GM21723 (cell line): Measurements from ENCODE around the gene TAS1R3.
A peak's percentile ranks its signal among the peaks of the same experiment; 100 is the strongest.

Experiments
- ATAC-seq: cut with Tn5 transposase; IDR thresholded peaks from one replicate; pipeline ENCODE4 v1.9.1; 2021; ENCODE audit warnings: mild to moderate bottlenecking, moderate library complexity; ENCODE audit not compliant: unreplicated experiment

The TAS1R3 gene

GRCh38 chr1:1320666-1321448 is 10.2 kb upstream of the TAS1R3 start:
- ATAC-seq = no peak

DNA sequence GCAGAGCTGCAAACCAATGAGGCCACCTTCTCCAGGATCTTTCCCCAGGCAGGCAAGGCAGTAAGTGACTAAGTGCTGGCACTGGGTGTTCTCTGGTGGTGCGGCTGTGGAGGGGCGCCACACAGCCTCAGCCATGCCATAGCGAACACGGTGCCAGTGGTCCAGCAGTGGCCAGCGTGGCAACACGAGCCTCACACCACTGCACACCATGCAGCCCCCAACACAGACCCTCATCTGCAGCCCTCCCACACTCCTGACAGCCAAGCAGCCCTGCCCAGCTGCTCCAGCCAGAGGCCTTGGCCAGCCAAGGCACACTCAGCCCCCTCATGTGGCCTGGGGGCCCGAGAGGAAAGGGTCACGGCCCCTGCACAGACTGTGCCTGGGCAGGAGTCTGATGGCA is 9.6 kb upstream of the TAS1R3 start:
- ATAC-seq = no peak

DNA sequence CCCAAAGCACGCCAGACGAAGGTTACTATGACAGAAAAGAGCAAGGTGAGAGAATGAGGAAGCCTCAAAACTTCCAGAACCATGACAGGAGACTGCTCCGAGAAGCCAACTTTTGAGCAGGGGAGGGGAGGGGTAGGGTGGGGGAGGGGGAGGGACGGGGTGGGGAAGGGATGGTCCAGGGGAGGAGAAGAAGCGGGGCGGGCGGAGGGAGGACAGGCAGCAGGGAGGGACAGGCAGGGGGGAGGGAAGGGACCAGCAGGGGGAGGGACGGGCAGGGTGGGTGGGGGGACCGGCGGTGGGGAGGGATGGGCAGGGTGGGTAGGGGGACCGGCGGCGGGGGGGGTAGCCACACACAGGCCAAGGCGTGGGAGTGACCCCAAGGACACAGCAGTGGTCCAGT is 8.7 kb upstream of the TAS1R3 start:
- ATAC-seq = no peak

DNA sequence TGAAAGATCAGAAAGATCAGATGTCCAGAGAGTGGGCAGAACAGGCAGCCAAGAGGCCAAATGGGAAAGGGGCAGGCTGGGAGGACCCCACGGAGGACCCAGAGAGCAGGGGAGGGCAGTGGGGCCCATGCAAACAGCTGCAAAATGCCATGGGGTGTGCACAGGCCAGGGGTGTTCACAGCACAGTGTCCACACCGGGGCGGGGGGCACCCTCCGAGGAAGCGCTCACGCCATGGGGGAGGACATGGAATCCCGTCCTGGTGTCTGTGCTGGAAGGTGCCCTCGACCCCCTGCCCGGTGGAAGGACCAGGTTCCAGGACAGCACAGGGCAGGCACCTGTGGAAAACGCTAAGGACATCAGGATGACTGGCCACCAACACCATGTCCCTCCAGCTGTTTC is 8.1 kb upstream of the TAS1R3 start:
- ATAC-seq = no peak

DNA sequence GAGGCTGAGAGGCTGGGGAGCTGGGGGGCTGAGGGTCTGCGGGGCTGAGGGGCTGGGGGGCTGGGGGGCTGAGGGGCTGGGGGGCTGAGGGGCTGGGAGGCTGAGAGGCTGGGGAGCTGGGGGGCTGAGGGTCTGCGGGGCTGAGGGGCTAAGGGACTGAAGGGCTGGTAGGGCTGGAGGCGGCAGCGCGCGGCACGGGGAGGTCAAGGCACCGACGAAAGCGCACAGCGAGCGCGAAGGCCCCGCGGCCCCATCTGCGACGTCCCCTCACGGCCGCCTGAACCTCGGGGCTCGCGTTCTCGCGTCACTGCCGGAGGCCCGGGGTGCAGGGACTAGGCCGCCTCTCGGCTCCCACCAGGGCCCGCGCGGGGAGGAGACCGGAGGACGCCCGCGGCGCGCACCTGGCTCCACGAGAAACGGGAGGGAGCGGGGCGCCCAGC is 7.0 kb upstream of the TAS1R3 start:
- peak; percentile 28 for ATAC-seq

- peak; percentile 70 for ATAC-seq
Measured at GRCh38 chr1:1324524-1325287, 6.4 kb upstream of the TAS1R3 start, which contains the start of the genes CPTP and INTS11. CPTP (plus strand) TSS chr1:1324802; CDS start chr1:1326911, 2,109 bp downstream. INTS11 (minus strand) TSS chr1:1324660; CDS start chr1:1324608, 52 bp downstream.

GRCh38 chr1:1325288-1326074 is 5.6 kb upstream of the TAS1R3 start:
- no peak for ATAC-seq

DNA sequence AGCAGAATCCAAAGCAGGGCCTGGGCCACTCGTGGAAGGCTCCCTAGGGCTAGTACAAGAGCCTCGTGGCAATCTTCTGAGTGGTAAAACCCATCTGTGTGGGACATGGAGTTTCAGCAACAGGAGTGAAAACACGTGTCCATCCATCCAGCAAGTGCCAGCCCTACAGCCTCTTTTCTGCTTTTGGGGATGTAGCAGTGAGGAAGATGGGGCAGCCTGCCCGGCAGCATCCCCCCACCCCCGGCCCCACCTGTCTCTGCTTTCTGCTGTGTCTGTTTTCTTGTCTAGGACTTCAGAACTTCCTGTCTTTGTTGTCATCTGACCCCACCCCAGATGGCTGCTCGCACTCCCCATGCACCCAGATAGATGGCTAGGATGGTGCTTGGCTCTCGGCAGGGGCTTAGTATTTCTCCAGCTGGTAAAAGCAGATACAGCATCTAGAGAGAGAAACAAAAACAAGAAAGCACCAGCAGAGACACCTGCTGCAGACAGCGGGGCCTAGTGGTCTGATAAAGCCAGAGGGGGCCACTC is 4.9 kb upstream of the TAS1R3 start:
- ATAC-seq = no peak

DNA sequence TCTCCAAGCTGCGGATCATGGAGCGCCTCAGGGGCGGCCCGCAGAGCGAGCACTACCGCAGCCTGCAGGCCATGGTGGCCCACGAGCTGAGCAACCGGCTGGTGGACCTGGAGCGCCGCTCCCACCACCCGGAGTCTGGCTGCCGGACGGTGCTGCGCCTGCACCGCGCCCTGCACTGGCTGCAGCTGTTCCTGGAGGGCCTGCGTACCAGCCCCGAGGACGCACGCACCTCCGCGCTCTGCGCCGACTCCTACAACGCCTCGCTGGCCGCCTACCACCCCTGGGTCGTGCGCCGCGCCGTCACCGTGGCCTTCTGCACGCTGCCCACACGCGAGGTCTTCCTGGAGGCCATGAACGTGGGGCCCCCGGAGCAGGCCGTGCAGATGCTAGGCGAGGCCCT is 3.8 kb upstream of the TAS1R3 start:
- no peak for ATAC-seq

DNA sequence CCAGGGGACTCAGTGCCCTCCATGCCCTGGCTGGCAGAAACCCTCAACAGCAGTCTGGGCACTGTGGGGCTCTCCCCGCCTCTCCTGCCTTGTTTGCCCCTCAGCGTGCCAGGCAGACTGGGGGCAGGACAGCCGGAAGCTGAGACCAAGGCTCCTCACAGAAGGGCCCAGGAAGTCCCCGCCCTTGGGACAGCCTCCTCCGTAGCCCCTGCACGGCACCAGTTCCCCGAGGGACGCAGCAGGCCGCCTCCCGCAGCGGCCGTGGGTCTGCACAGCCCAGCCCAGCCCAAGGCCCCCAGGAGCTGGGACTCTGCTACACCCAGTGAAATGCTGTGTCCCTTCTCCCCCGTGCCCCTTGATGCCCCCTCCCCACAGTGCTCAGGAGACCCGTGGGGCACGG is 2.8 kb upstream of the TAS1R3 start:
- ATAC-seq = no peak

DNA sequence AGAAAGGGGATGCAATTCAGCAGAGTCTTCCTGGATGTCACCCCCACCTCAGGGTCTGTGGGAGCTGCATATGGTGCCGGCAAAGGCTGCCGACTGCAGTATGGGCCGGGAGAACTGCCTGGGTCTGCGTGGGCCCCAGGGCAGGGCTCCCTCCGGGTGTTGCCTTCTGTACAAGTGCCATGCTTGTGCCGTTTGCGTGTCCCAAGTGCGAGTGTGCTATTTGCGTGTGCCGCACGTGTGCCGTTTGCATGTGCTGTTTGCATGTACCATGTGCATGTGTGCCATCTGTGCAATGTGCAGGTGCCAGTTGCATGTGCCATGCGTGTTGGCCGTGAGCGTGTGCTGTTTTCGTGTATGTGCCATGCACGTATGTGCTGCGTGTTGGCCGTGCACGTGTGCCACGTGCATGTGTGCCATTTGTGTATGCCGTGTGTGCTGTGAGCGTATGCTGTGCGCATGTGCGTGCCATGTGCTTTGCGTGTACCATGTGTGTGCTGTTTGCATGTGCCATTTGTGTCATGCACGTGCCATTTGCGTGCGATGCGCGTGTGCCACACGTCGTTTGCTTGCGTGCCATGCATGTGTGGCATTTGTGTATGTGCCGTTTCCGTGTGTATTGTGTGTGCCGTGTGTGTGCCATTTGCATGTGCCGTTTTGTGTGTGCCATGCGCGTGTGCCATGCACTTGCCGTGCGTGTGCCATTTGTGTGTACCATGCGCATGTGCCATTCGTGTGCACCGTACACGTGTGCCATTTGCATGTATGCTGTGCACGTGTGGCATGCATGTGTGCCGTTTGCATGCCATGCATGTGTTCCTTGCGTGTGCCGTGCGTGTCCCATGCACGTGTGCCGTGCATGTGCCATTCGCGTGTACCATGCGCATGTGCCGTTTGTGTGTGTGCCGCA is 1.5 kb upstream of the TAS1R3 start:
- no peak for ATAC-seq

DNA sequence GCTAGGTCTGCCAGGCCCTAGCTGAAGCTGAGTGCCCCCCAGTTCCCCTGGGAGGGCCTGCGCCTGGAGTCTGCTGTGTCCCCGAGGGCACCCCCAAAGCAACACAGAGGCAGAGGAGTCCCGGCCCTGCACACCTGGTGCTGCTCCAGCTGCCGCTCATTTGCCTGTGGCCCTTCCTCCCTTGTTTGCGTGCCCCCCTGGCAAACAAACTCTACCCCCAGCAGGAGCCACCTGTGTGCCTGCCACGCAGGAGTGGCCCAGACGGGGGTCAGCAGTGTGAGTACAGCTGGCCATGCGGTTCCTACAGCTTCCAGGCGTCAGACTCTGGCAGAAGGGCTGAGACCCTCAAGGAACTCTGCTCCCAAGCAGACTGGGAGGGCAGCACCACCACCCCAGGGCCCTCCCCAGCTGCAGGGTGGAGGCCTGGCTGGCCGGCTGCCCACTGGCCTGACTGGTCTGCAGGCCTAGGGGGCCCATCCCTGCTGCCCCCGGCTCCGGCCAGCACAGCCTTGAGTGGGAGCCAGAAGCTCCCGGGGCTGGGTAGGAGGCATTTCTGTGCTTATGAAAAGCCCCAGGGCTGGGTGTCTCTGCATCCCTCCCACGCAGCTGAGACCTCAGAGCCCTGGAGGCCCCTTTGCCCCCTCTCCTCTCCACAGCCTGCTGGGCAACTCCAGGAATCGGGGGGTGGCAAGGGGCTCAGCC is 563 bp upstream of the TAS1R3 start:
- ATAC-seq = no peak

GRCh38 chr1:1332031-1332755 is 1.1 kb downstream of the TAS1R3 start:
- ATAC-seq = no peak

GRCh38 chr1:1332774-1333480 is 1.8 kb downstream of the TAS1R3 start:
- ATAC-seq = no peak

DNA sequence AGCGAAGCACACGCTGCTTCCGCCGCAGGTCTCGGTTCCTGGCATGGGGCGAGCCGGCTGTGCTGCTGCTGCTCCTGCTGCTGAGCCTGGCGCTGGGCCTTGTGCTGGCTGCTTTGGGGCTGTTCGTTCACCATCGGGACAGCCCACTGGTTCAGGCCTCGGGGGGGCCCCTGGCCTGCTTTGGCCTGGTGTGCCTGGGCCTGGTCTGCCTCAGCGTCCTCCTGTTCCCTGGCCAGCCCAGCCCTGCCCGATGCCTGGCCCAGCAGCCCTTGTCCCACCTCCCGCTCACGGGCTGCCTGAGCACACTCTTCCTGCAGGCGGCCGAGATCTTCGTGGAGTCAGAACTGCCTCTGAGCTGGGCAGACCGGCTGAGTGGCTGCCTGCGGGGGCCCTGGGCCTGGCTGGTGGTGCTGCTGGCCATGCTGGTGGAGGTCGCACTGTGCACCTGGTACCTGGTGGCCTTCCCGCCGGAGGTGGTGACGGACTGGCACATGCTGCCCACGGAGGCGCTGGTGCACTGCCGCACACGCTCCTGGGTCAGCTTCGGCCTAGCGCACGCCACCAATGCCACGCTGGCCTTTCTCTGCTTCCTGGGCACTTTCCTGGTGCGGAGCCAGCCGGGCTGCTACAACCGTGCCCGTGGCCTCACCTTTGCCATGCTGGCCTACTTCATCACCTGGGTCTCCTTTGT is 2.6 kb downstream of the TAS1R3 start:
- no peak for ATAC-seq

DNA sequence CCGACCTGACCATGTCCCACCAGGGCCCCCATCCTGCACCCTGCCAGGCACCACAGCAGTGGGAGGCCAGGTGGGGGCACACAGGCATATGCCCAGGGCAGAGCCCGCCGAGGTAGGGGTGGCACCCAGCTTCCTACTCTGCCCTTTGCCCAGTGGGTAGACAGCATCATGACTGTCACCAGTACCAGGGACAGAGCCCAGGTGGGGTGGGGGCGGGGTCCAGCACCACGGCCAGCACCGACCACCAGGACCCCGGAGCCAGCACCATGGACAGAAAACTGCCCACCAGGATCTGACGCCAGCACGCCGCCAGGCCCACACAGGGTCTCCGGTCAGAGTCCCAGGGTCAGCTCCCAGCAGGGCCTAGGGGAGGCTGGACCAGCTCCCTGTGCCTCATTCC is 3.8 kb downstream of the TAS1R3 start:
- no peak for ATAC-seq

DNA sequence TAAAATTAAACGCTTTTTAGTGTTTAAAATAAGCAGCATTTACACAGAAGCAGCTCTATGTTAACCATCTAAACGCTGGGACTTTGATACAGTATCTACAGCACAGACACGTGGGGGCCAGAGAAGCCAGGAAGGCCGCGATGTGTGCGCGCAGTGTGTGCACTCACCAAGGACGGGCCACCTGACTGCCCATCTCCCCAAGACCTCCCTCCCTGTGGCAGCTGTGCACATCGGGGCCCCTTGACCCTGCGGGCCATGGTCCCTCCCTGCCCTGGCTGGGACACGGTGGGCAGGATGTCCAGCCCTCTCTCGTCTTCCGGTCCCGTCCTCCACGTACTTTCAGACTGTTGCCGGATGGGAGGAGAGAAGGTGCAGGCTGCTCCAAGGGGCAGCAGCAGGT is 4.2 kb downstream of the TAS1R3 start:
- no peak for ATAC-seq
